Measurements from ENCODE around the gene KCNJ11. TPM values are rescaled to one million over a fixed set of nuclear protein-coding genes. Genes with fewer than 3 reads are reported as not detected.

The KCNJ11 gene
- total RNA-seq, 1 experiment from 2014 or later, result 7.5 TPM

DNA sequence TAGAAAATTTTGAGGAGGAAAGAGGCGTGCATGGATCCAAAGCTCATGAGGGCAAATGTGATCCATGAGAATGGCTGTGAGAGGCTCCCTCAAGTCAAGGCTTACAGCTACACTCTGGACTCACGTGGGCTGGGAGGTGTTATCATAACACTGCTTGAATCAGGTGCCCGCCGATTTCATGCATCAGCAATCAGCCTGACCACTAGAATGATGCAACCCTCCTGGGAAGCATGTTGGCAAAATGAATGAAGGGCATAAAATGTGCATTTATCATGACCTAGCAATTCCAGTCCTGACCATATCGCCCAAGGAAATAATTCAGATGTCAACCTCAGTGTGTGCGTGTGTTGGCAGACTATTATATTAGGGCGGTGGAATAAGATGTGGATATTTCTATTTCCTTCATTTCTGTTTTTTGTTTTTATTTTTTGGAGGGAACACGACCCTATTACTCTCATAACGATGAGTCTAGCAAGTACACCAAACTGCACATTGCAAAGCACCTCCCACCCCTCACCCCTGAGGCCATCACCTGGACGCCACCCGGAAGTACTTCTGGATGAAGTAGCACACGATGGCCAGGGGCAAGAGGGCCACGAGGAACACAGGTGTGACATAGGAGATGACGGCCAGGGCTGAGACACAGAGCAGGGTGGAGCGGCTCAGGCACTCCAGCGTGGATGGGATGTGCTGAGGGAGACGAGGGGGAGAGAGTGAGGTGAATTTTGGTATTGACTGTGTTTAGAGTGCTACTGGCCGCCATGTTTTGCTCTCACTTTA lies 15.7 kb upstream of the KCNJ11 start:
- ChIA-PET RAD21 (ENCODE audit: low non-redundant PET in 1 of 2, low total read pairs in 2 of 2, uncharacterized antibody in 2 of 2, unreplicated experiment in 2 of 2) (no interaction called here), CTCF (no interaction called here), POLR2A (no interaction called here)
- Histone ChIP-seq H3K4me3 (replicated peaks in 1 of 2; ENCODE audit: low read depth in 1 of 2, low read length in 2 of 2) (no peak overlapping the region), H4K20me1 (ENCODE audit: insufficient read depth) (no peaks in the 10 kb centered on the region), H3K4me2 (ENCODE audit: low read length) (no peak overlapping the region), H3K9me3 (ENCODE audit: control insufficient read depth in 1 of 2, insufficient read depth in 1 of 2, low read depth in 1 of 2, low read length in 2 of 2) (no peaks in the 10 kb centered on the region), H2AFZ (ENCODE audit: low read depth, low read length, poor library complexity, severe bottlenecking) (no peak overlapping the region), H3K27ac (ENCODE audit: low read depth, low read length) (no peak overlapping the region), H3K36me3 (ENCODE audit: control insufficient read depth in 1 of 2, insufficient read depth in 2 of 2, low read length in 2 of 2) (no peaks in the 10 kb centered on the region), H3K9me2 (ENCODE audit: insufficient read depth) (no peaks in the 10 kb centered on the region), H3K4me1 (ENCODE audit: control insufficient read depth in 1 of 2, insufficient read depth in 2 of 2, low read length in 2 of 2) (peaks cover 0 to 12% of the 10 kb centered on the region in 2 experiments; a peak in 3 of 4 replicates), H3K79me2 (ENCODE audit: insufficient read depth, low read length) (no peaks in the 10 kb centered on the region), H3K9ac (ENCODE audit: low read length) (no peak overlapping the region), H3K27me3 (ENCODE audit: insufficient read depth, low read length) (no peaks in the 10 kb centered on the region)
- TF ChIP-seq ELF1 (IDR thresholded peaks at IDR 0.05; ENCODE audit: borderline replicate concordance, low read depth) (no peak), TCF7L2 (IDR thresholded peaks at IDR 0.05; ENCODE audit: borderline replicate concordance, extremely low read depth, insufficient read depth, insufficient read length) (no peak), ZFX (IDR thresholded peaks at IDR 0.05) (no peak), POLR2A (IDR thresholded peaks at IDR 0.05; ENCODE audit: borderline replicate concordance, extremely low read depth, insufficient read depth, insufficient read length) (no peak), JUND (IDR thresholded peaks at IDR 0.05) (no peak), CBX3 (IDR thresholded peaks at IDR 0.05; ENCODE audit: low read depth) (no peak)
- TF ChIP-seq, protein P1, sequence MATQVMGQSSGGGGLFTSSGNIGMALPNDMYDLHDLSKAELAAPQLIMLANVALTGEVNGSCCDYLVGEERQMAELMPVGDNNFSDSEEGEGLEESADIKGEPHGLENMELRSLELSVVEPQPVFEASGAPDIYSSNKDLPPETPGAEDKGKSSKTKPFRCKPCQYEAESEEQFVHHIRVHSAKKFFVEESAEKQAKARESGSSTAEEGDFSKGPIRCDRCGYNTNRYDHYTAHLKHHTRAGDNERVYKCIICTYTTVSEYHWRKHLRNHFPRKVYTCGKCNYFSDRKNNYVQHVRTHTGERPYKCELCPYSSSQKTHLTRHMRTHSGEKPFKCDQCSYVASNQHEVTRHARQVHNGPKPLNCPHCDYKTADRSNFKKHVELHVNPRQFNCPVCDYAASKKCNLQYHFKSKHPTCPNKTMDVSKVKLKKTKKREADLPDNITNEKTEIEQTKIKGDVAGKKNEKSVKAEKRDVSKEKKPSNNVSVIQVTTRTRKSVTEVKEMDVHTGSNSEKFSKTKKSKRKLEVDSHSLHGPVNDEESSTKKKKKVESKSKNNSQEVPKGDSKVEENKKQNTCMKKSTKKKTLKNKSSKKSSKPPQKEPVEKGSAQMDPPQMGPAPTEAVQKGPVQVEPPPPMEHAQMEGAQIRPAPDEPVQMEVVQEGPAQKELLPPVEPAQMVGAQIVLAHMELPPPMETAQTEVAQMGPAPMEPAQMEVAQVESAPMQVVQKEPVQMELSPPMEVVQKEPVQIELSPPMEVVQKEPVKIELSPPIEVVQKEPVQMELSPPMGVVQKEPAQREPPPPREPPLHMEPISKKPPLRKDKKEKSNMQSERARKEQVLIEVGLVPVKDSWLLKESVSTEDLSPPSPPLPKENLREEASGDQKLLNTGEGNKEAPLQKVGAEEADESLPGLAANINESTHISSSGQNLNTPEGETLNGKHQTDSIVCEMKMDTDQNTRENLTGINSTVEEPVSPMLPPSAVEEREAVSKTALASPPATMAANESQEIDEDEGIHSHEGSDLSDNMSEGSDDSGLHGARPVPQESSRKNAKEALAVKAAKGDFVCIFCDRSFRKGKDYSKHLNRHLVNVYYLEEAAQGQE (IDR thresholded peaks at IDR 0.05; ENCODE audit: low read depth), result no peak
- ATAC-seq (no peak), DNase-seq (ENCODE audit: low read depth, low spot score) (no peak)
- intact Hi-C loops (cut with micrococcal nuclease), result no loop called here
- no TSS peak for BruUV-seq (replicated peaks)

Measured in HCT116 (cell line).